ENCODE data around the gene PACSIN1.

GRCh38 chr6:34466242-34467185, 638 bp downstream of the PACSIN1 start:
- TF ChIP-seq CTCF (IDR thresholded peaks at IDR 0.05; ENCODE audit: poor library complexity) (no peak), EZH2 (IDR thresholded peaks at IDR 0.05; ENCODE audit: borderline replicate concordance) (no peak)

Measured in hepatocyte (in vitro differentiated cells).